ENCODE results near the gene ATP10A. TPM values are rescaled to one million over a fixed set of nuclear protein-coding genes. Genes with fewer than 3 reads are reported as not detected.

ATP10A gene
- total RNA-seq, 1 experiment from 2014 or later: 2.1 TPM

DNA sequence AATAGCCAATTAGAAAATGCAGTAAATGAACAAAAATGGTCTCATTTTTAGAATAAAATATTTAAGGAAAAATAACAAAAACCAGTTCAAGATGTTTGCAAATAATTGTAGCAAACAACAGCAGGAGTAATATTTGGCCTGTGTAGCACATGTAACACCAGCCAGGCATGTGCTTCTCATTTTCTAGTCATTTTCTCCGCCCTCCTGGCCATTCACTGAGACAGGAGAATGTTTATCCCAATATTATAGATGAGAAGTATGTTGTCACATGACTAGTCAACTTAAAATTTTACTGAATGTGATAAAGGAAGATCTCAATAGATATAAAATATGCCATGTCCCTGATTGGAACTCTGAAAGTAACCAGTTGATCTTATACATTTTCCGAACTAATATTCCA, 7.8 kb upstream of the ATP10A start:
- H3K4me1 Mint-ChIP-seq: peaks cover 3% of the 10 kb centered on the region; the same call in 1 of the 2 replicates
- H3K27ac Mint-ChIP-seq: no peak overlapping the region
- ChIA-PET POLR2A (no interaction called here), CTCF (interaction anchor here (1.5 kb wide), 1 partner anchor 63 kb away, joined by 3 read pairs; no protein-coding TSS in a partner anchor)
- ATAC-seq: no peak
- no peak for DNase-seq (ENCODE audit: low spot score)
- H3K4me3 Mint-ChIP-seq: no peak overlapping the region
- H3K27me3 Mint-ChIP-seq (ENCODE audit: low read depth): peaks cover 4% of the 10 kb centered on the region; the same call in 1 of the 2 replicates
- no peaks in the 10 kb centered on the region for H3K9me3 Mint-ChIP-seq
- TF ChIP-seq CREB1 (CRISPR knock-in tag; IDR thresholded peaks at IDR 0.05) (no peak), NR1H2 (CRISPR knock-in tag; IDR thresholded peaks at IDR 0.05) (no peak), NFYB (CRISPR knock-in tag; conservative IDR thresholded peaks at IDR 0.05; ENCODE audit: low read depth) (no peak), FOXJ3 (CRISPR knock-in tag; IDR thresholded peaks at IDR 0.05; ENCODE audit: borderline replicate concordance) (no peak), ZNF281 (CRISPR knock-in tag; IDR thresholded peaks at IDR 0.05) (no peak), ZNF121 (CRISPR knock-in tag; IDR thresholded peaks at IDR 0.05) (no peak), SOX15 (CRISPR knock-in tag; IDR thresholded peaks at IDR 0.05) (no peak), PRRX2 (CRISPR knock-in tag; IDR thresholded peaks at IDR 0.05) (no peak)
- TF ChIP-seq, protein P1, sequence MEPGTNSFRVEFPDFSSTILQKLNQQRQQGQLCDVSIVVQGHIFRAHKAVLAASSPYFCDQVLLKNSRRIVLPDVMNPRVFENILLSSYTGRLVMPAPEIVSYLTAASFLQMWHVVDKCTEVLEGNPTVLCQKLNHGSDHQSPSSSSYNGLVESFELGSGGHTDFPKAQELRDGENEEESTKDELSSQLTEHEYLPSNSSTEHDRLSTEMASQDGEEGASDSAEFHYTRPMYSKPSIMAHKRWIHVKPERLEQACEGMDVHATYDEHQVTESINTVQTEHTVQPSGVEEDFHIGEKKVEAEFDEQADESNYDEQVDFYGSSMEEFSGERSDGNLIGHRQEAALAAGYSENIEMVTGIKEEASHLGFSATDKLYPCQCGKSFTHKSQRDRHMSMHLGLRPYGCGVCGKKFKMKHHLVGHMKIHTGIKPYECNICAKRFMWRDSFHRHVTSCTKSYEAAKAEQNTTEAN (CRISPR knock-in tag; IDR thresholded peaks at IDR 0.05): no peak
- H3K36me3 Mint-ChIP-seq: no peaks in the 10 kb centered on the region

DNA sequence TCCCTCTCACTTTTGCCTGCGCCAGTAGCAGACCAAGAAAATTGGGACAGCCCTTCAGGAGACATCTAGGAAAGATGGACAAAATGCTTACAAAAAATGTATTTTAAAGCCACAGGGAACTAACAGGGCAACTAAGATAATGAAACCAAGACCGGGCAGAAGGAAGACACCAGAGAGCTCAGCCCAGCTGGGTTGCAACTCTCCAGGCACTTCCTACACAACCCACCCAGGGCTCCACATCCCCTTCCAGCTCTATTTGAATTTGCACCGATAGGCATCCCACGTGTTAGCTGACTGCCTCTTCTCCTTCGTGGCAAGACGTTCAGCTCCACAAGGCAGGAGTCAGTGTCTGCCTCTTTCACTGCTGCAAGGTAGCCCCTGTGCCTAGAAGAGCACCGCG, 6.6 kb upstream of the ATP10A start:
- no peak for TF ChIP-seq NR2C2 (CRISPR knock-in tag; IDR thresholded peaks at IDR 0.05)
- TF ChIP-seq TP53 (CRISPR knock-in tag; IDR thresholded peaks at IDR 0.05): no peak
- no peak for TF ChIP-seq MXD4 (CRISPR knock-in tag; IDR thresholded peaks at IDR 0.05; ENCODE audit: borderline replicate concordance)
- TF ChIP-seq MYBL2 (CRISPR knock-in tag; IDR thresholded peaks at IDR 0.05): no peak
- no peak for TF ChIP-seq CBFB (CRISPR knock-in tag; IDR thresholded peaks at IDR 0.05; ENCODE audit: low read depth)
- TF ChIP-seq TEAD1 (CRISPR knock-in tag; IDR thresholded peaks at IDR 0.05): no peak
- no peak for TF ChIP-seq FOXK1 (CRISPR knock-in tag; IDR thresholded peaks at IDR 0.05)
- TF ChIP-seq OVOL2 (CRISPR knock-in tag; IDR thresholded peaks at IDR 0.05; ENCODE audit: borderline replicate concordance): no peak
- no peaks in the 10 kb centered on the region for H3K36me3 Mint-ChIP-seq
- DNase-seq (ENCODE audit: low spot score) (no peak), ATAC-seq (no peak)
- ChIA-PET POLR2A (no interaction called here), CTCF (interaction anchor here (0.9 to 1.5 kb wide), 2 partner anchors 64 to 86 kb away, joined by 3 read pairs; no protein-coding TSS in a partner anchor)
- H3K9me3 Mint-ChIP-seq: no peaks in the 10 kb centered on the region
- H3K4me1 Mint-ChIP-seq: peaks cover 3% of the 10 kb centered on the region; the same call in 1 of the 2 replicates
- no peak overlapping the region for H3K4me3 Mint-ChIP-seq
- peaks cover 16% of the 10 kb centered on the region for H3K27me3 Mint-ChIP-seq (ENCODE audit: low read depth)
- H3K27ac Mint-ChIP-seq: no peak overlapping the region

- Mint-ChIP-seq H3K27me3 (ENCODE audit: low read depth) (peaks cover 39% of the 10 kb centered on the region), H3K27ac (no peak overlapping the region), H3K4me1 (peaks cover 9% of the 10 kb centered on the region), H3K4me3 (no peak overlapping the region), H3K9me3 (no peaks in the 10 kb centered on the region), H3K36me3 (no peaks in the 10 kb centered on the region)
- DNase-seq (ENCODE audit: low spot score) (no peak), ATAC-seq (no peak)
- TF ChIP-seq ZNF416 (CRISPR knock-in tag; IDR thresholded peaks at IDR 0.05): no peak
- no peak for TF ChIP-seq AFF4 (CRISPR knock-in tag; IDR thresholded peaks at IDR 0.05; ENCODE audit: borderline replicate concordance)
- no peak for TF ChIP-seq NFYB (CRISPR knock-in tag; conservative IDR thresholded peaks at IDR 0.05; ENCODE audit: low read depth)
- no peak for TF ChIP-seq KAT7 (CRISPR knock-in tag; IDR thresholded peaks at IDR 0.05; ENCODE audit: borderline replicate concordance)
- TF ChIP-seq, protein P2, sequence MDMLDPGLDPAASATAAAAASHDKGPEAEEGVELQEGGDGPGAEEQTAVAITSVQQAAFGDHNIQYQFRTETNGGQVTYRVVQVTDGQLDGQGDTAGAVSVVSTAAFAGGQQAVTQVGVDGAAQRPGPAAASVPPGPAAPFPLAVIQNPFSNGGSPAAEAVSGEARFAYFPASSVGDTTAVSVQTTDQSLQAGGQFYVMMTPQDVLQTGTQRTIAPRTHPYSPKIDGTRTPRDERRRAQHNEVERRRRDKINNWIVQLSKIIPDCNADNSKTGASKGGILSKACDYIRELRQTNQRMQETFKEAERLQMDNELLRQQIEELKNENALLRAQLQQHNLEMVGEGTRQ (CRISPR knock-in tag; IDR thresholded peaks at IDR 0.05): no peak
- no peak for TF ChIP-seq ZNF671 (CRISPR knock-in tag; IDR thresholded peaks at IDR 0.05)
- no peak for TF ChIP-seq ATF1 (CRISPR knock-in tag; IDR thresholded peaks at IDR 0.05)
- TF ChIP-seq TEAD4 (CRISPR knock-in tag; IDR thresholded peaks at IDR 0.05): no peak
- TF ChIP-seq NR1H2 (CRISPR knock-in tag; IDR thresholded peaks at IDR 0.05): no peak
- no peak for TF ChIP-seq TP53 (CRISPR knock-in tag; IDR thresholded peaks at IDR 0.05)
- TF ChIP-seq ZNF396 (CRISPR knock-in tag; IDR thresholded peaks at IDR 0.05; ENCODE audit: borderline replicate concordance): no peak
- no peak for TF ChIP-seq FOXK1 (CRISPR knock-in tag; IDR thresholded peaks at IDR 0.05)
- TF ChIP-seq SMAD4 (CRISPR knock-in tag; IDR thresholded peaks at IDR 0.05): no peak
- ChIA-PET POLR2A (no interaction called here), CTCF (interaction anchor here (2.2 kb wide), 1 partner anchor 83 kb away, joined by 5 read pairs; no protein-coding TSS in a partner anchor)
Measured at GRCh38 chr15:25866874-25867273, 3.7 kb upstream of the ATP10A start.

Measured in WTC11 (cell line).